GM18868 (cell line): ENCODE results near the gene TMEM87A.
"Not testable (repeated sequence)": the region's sequence is repeated elsewhere in the genome, so short reads cannot be mapped to it uniquely, and the experiment has no call there.

Experiments
- ATAC-seq: cut with Tn5 transposase; IDR thresholded peaks from one replicate; pipeline ENCODE4 v1.9.1; 2021; ENCODE audit warnings: mild to moderate bottlenecking, moderate library complexity; ENCODE audit not compliant: unreplicated experiment

The TMEM87A gene

DNA sequence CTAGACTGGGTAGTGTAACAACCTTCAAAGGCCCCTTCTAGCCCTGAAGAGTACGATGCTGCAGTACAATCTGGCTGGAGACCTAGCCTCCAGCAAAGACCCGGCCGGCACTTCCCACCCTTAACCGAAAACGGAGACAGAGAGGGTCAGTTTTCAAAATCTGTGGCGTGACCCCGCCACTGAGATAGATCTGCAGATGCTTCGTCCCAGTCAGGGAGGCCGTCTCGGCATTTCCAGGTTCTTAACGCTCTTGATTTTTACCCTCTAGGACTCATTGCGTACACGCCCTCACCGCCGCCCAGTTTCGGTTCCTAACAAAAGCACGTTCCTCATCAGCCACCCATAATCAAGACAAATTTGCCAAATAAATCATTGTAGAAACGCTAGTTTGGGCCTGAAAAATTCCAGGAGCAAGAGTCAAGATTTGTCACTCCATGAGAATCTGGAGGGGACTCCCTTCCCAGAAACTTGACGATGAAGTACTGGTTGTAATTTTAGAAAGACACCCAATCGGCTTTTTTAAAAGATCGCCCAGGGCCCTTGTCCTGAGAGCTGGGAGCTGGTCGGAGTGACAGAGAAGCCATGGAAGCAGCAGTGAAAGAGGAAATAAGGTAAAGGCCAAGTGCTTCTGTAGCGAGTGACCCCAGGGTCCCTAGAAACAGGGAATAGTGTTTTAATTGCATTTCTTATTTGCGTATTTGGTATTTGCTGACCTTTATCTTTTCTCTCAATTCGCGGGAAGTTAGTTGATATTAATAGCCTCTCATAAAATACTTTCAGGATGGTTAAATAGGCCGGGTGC, 868 bp upstream of the TMEM87A start:
- ATAC-seq = peak; percentile 26

DNA sequence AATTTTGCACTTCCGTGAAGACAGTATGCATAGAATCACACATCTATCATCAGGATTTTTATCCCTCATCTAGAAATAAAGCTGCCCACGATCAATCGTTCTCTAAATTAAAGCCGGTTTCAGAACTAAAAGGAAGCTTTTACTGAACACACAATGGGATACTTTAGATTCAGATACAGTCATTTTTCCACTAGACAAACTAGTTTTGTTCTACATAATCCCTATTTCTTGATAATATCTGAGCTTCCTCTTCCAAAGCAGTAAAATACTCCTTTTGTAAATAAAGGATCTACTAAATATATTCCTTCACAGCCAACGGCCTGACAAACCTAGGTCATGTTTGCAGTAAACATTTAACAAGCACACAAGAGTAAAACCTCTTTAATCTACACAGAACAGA, 2.2 kb downstream of the TMEM87A start:
- ATAC-seq = no peak

DNA sequence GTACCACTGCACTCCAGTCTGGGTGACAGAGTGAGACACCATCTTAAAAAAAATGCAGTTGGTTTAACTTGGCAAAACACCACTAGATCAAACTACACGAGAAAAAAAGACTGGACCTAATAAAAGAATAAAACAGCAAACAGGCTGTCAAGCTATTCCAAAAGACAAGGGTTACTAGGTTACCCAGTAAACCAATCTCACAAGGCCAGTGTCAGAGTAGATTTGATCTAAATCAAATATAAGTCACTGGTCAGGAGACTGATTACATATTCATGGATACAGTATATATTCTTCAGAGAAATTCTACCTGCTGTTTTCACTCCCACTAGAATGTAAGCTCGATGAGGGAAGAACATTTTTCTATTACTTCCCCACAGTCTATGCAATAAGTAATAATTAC, 2.7 kb downstream of the TMEM87A start:
- ATAC-seq = no peak

DNA sequence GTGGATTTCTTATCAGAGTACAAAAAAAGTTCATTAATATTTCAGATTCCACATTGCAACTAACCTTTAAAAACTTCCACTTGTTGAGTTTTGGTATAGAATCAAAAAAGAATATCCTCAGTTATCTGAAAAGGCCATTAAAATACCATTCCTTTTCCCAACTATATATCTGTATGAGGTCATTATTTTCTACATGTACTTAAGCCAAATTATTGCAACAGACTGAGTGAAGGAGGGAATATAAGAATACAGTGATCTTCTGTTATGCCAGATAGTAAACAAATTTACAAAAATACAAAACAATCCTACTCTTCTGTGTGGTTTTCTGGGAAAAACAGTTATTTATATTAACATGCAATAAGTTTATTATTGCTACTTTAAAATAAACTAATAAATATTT, 5.9 kb downstream of the TMEM87A start:
- no peak for ATAC-seq

DNA sequence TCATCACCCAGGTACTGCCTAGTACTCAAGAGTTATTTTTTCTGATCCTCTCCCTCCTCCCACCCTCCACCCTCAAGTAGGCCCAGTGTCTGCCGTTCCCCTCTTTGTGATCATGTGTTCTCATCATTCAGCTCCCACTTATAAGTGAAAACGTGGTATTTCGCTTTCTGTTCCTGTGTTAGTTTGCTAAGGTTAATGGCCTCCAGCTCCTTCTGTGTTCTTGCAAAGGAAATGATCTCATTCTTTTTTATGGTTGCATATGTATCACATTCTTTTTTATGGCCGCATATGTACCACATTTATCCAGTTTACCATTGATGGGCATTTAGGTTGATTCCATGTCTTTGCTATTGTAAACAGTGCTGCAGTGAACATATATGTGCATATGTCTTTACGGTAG, 8.4 kb downstream of the TMEM87A start:
- no peak for ATAC-seq

DNA sequence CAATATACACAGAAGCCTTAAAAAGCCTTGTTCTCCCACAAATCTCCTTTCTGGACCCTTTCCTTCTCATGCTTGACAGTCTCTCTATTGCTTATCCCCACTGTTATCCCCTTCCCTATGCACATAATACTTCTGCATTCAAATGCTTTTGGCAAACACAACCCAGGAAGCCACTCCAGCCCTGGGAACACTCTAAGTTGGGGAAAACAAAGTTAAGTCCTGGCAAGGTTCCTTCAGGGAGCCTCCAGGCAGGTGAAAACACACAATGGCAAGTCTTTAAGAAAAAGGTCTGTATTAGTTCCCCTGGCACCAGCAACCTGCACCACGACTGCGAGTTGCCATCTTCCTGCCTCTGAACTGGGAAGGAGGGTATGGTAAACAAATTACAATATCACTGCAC, 19.9 kb downstream of the TMEM87A start:
- ATAC-seq = no peak

DNA sequence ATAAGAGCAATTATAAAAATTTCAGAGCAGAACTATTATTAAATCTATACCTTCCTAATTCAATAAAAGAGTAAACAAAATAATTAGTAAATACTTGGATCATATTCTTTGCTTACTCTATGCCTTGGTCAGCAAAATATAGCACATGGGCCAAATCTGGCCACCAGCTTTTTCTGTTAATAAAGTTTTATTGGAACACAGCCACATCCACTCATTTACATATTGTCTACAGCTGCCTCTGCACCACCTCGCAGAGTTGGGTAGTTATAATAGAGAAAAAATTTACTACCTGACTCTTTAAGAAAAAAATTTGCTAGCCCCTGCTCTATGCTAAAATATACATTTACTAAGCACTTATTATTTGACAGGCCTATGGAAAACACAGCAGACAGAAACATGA, 32.4 kb downstream of the TMEM87A start:
- no peak for ATAC-seq

DNA sequence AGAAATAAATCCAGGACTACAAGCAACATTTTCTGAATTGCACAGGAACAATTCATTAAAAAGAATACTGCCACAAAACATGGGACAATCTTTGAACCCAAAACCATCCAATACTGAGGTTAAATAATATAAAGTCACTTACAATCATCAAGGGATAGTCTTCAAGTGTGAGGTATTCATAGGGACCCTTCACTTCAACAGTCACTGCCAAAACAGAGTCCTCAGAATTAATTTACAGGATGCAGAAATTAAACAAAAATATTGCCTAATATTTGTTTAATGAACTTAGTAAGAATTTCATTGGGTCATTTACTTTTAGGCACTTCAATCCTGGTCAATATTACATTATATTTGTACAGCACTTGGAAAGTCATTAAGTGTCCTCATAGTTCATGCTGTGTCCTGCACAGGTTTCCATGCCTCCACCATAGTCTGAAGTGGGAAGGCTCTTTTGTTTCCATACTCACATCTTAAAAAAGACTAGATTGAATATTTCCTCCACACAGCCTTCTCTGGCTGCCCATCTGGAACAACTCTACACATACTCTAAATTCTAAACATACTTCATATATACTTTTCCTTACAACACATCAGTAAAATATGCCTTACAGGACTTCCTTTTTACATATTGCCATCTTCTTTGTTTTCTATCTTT, 33.6 kb downstream of the TMEM87A start:
- no peak for ATAC-seq

DNA sequence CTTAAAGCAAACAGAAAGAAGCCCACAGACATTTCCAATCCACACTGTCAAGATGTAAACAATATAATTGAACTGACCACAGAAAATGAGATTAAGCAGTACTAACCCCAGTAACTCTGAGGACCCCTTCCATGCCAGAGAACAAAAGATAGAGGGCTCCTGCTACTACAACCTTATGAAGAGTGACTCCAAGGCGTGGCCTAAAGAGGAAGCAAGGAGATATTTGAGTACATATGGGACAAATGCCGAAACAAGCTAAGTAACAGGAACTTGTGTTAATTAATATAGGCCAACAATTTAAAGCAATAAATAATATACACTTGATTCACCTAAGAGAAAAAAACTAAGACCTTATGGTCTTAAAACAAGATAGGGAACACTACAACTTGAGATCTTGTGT, 40.1 kb downstream of the TMEM87A start:
- no peak for ATAC-seq

DNA sequence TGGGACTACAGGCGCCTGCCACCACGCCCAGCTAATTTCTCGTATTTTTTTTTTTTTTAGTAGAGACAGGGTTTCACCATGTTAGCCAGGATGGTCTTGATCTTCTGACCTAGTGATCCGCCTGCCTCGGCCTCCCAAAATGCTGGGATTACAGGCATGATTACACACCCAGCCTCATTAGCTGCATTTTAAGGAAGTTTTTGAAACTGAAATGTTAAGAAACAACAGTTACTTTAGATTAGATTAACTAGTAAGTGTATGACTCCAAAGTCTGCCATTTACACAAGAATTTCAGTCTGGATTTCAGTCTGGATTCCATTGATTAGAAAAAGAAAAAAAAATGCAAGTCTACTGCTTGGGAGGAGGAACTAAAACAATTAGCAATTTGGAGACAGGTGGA, 40.6 kb downstream of the TMEM87A start:
- no peak for ATAC-seq

DNA sequence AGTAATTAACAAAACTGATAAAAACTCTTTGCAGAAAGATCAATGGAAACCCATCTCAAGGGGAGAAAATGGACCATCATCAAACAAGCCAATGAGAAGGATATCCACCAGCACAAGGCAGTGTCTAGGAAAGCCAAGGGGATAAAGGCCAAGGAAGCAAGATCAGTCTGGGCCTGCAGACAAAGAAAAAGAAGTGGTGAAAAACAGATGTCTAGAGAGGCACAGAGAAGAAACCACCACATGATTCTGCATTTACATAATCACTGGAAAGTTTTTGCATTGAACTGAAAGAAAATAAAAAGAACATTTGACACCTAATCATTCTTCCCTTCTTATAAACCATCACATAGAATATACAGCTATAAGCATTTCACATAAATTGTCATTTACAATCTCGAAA, 42.1 kb downstream of the TMEM87A start:
- ATAC-seq = no peak

DNA sequence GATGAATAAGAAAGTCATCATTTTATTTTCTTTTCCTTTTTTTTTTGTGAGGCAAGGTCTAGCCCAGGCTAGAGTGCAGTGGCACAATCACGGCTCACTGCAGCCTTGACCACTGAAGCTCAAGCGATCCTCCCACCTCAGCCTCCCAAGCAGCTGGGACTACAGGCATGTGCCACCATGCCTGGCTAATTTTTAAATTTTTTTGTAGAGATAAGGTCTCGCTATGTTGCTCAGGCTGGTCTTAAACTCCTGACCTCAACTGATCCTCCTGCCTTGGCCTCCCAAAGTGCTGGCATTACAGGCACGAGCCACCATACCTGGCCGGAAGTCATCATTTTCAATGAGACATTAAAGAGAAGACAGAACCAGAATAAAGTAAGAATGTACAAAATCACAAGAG, 44.3 kb downstream of the TMEM87A start:
- not testable (repeated sequence) for ATAC-seq

DNA sequence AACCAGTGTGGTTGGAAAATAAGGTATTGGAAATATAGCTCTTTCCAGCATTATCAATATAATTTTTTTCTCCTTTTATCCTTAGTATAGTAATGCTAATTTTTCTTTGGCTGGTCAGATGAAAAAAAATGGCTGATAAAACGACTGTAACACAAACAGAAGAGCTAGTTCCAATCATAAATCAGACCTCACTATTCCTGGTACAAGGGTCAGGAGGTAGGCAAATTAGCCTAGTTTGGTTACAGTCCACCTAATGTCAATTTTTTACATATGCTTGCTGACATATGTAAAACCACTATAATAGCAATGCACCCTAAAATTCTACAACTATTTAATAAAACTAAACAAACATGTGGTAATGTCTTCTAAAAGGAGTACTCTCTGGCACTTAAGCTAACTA, 45.2 kb downstream of the TMEM87A start:
- no peak for ATAC-seq

DNA sequence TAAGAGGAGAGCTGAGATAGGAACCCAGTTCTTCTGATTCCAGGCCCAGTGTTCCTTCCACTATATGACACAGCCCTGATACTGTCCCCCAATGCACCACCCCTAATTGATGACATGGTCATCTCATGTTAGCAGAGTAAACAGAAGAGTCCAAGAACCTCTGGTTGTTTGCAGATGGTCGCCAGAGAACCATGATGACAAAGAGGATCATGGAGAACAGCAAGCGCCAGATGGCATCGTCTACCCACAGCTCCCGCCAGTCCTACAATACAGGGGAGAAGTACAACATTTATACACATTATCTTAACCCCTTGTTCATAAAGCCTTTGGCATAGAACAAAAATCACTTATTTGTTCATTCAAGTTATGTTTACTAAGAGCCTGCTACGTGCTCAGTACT, 46.6 kb downstream of the TMEM87A start:
- ATAC-seq = no peak

DNA sequence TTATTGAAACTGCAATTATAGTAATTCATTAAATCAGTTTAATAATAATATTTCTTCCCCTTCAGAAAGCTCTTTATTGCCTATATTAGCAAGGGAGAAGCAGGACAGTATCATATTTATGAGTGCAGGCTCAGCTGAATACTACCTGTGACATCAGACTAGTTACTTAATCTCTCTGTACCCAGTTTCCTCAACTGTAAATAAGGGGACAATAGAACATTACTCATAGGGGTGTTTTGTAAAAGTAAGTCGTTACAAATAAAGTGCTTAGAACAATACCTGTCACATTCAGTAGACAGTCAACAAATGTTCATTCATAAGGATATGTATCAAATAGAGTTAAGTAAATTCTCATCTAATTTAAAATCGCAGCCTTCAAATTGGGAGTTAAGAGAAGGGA, 53.0 kb downstream of the TMEM87A start:
- ATAC-seq = no peak

DNA sequence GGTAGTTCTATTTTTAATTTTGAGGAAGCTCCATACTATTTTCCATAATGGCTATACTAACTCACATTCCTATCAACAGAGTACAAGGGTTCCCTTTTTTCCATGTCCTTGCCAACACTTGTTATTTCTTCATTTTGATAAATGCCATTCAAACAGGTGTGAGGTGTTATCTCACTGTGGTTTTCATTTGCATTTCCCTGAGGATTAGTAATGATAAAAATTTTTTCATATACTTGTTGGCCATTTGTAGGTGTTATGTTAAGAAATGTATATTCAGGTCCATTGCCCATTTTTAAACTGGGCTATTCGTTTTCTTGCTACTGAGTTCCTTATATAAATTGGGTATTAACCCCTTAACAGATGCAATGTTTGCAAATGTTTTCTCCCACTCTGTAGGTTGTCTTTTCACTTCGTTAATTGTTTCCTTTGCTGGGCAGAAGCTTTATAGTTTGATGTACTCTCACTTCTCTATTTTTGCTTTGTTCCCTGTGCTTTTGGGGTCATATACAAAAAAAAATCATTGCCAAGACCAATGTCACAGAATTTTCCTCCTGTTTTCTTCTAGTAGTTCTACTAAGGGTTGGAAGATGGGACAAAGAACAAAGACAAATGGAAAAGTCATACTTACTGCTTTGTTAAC, 54.2 kb downstream of the TMEM87A start:
- no peak for ATAC-seq

DNA sequence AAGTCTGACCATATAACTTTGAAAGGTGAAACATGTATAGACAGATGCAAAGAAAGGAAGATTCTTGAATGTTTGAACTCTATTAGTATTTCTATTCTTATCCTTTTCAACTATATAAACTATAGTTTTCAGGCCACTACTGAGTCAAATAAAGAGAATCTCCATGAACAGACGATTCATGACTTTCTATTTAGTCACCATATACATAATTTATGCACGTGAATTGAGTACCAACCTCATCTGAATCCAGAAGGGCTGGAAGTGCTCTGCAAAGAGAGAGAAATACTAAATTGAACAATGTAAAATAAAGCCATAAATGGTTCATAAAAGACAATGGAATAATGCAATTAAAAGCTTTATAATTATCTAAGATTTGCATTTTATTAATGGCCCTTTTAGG, 55.7 kb downstream of the TMEM87A start:
- no peak for ATAC-seq

DNA sequence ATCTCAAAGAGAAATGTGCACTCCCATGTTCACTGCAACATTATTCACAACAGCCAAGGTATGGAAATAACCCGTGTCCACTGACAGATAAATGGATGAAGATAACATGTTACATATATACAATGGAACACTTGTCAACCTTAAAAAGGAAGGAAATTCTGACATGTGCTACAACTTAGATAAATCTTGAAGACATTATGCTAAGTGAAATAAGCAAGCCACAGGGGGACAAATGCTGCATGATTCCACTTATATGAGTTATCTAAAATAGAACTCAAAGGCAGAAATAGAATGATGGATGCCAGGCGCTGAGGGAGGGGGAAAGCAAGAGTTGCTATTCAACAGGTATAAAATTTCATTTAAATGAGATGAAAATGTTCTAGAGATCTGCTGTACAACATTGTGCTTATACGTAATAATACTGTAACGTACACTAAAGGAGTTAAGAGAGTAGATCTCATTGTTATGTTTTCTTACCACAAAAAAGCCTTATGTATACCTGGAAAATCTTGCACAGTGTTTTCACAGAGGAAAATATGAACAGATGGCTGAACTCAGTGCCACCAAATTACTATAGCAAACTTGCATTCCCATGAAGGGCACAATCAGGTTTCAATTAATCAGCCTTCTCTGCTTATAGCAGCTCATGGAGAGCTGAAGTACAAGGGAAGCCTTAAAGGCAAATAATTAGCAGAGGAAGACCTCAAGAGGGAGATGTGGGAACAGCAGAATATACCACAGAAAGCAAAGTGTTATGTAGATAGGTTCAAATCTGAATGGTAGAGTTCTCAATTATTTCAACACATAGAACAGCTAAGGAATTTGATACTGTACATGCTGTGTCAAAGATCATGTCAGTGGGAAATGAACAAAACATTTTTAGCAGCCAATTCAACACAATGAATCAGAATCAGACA, 57.1 kb downstream of the TMEM87A start:
- ATAC-seq = no peak

DNA sequence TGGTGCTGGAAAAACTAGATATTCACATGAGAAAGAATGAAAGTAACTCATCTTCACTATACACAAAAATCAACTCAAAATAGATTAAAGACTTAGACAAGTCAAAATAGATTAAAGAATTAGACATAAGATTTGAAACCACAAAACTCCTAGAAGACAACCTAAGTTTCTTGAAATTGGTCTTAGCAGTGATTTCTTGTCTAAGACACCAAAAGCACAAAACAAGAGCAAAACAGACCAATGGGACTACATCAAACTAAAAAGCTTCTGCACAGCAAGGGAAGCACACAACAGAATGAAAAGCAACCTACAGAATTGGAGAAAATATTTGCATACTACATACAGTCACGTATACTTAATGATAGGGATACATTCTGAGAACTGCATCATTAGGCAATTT, 58.6 kb downstream of the TMEM87A start:
- ATAC-seq = no peak

DNA sequence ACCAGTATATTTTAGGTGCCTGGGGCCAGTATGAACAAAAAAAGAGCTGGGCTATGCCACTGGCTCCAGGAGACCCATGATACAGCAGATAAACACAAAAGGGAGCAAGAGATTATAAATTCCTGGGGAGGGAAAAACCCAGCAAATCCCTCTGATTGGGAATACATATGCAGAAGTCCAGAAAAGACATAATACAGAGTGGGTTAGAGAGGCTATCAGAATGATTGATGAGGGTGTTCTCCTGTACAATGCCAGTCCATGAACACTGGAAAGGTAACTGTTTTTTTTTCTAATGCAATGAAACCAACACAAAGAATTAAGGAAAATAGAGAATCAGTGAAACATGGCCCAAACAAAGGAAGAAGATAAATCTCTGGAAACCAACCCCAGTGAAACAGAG, 59.7 kb downstream of the TMEM87A start:
- ATAC-seq = no peak

DNA sequence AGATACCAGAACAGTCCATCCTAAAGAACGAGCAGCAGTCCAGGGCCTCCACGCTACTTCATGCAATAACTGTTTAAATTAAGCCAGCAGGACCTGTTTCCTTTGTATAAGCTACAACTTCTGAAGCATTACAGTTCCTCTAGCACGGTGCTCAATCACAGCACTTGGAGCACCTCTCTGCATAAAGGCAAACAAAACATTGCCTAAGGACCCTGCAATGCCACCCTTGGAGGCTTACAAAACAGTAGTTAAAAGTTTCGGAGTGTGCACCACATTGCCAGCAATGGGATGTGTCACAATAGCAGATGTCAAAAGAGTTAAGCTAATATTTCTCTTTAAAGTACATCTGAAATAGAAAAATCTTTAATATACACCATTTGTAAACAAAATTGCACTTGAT, 62.5 kb downstream of the TMEM87A start:
- no peak for ATAC-seq
